Endothelial cell of umbilical vein (primary cell): Measurements from ENCODE around the gene EEF2K. TPM values are rescaled to one million over a fixed set of nuclear protein-coding genes. Genes with fewer than 3 reads are reported as not detected.

Source experiments
- BruUV-seq: library from RNA; stranded (reverse); fragments of 400-500 nt; replicated peaks from 2 replicates; lab custom pipeline; 2021; lab: Mats Ljungman, UMichigan
- CTCF ChIA-PET: fragments of 300-600, 350-600 bp; sonication (Branson Sonifier 250); formaldehyde crosslinking; loops from one replicate; lab custom pipeline; 2021; ENCODE audit warnings: antibody characterized with exemption, inconsistent platforms; lab: Charles Lee
- POLR2A ChIA-PET: fragments of 300-600, 350-600 bp; sonication (Branson Sonifier 250); formaldehyde crosslinking; loops from one replicate; lab custom pipeline; 2021; ENCODE audit warnings: antibody characterized with exemption, inconsistent platforms; lab: Charles Lee
- DNase-seq: peaks from one replicate; pipeline ENCODE4 v3.0.0-alpha.2; 2011; ENCODE audit warnings: low read depth, low spot score
- FAIRE-seq: peaks from 2 replicates; lab custom pipeline; 2011; peaks lifted over from hg19 to GRCh38; lab: Jason Lieb, UNC
- H2AFZ ChIP-seq: 2 replicates; pipeline ENCODE4 v1.6.0; 2012; ENCODE audit warnings: low read depth, low read length, control low read depth, inconsistent platforms
- H3K27ac ChIP-seq: 2 replicates; pipeline ENCODE4 v1.5.1; 2011; ENCODE audit warnings: low read depth, mild to moderate bottlenecking, control low read depth, low read length, moderate library complexity; ENCODE audit not compliant: insufficient read depth
- H3K27me3 ChIP-seq, 2 experiments: 2 replicates each; pipeline versions ENCODE4 v1.6.0 to v1.6.1; 2011; ENCODE audit warnings: low read length in 2 of 2, mixed read lengths in 1 of 2; ENCODE audit not compliant: control insufficient read depth in 2 of 2, insufficient read depth in 2 of 2
- H3K36me3 ChIP-seq, 2 experiments: 2 replicates in 1 of 2; 3 replicates in 1 of 2; pipeline ENCODE4 v1.5.1; 2011; ENCODE audit warnings: low read length in 2 of 2, mild to moderate bottlenecking in 1 of 2, moderate library complexity in 1 of 2; ENCODE audit not compliant: control insufficient read depth in 2 of 2, insufficient read depth in 2 of 2; ENCODE audit errors: extremely low read depth in 1 of 2
- H3K4me1 ChIP-seq: 3 replicates; pipeline ENCODE4 v1.5.1; 2011; ENCODE audit warnings: mild to moderate bottlenecking, low read length; ENCODE audit not compliant: control insufficient read depth, insufficient read depth; ENCODE audit errors: extremely low read depth
- H3K4me2 ChIP-seq: 2 replicates; pipeline ENCODE4 v1.6.1; 2011; ENCODE audit warnings: low read length, control low read depth, mixed read lengths; ENCODE audit not compliant: insufficient read depth
- H3K4me3 ChIP-seq, 3 experiments: fragments of 200-600 bp in 1 of 3; sonication (generic), shearing (Covaris generic) in 1 of 3; replicated peaks in 1 of 3; 2 replicates each; pipeline ENCODE4 v1.5.1; 2011 to 2016; ENCODE audit warnings: control low read depth in 3 of 3, low read length in 3 of 3, mild to moderate bottlenecking in 2 of 3, inconsistent platforms in 1 of 3, low read depth in 1 of 3, moderate library complexity in 1 of 3; ENCODE audit not compliant: insufficient read depth in 1 of 3
- H3K79me2 ChIP-seq: 2 replicates; pipeline ENCODE4 v1.6.0; 2012; ENCODE audit warnings: low read length, inconsistent platforms; ENCODE audit not compliant: control insufficient read depth, insufficient read depth
- H3K9ac ChIP-seq: replicated peaks from 2 replicates; pipeline ENCODE3; 2011; ENCODE audit warnings: low read length, control low read depth; ENCODE audit not compliant: insufficient read depth; ENCODE audit errors: extremely low read depth
- H3K9me1 ChIP-seq: replicated peaks from 3 replicates; pipeline ENCODE4 v1.6.0; 2011; ENCODE audit warnings: mild to moderate bottlenecking, low read length; ENCODE audit not compliant: control insufficient read depth, insufficient read depth; ENCODE audit errors: extremely low read depth
- H3K9me3 ChIP-seq: replicated peaks from 2 replicates; pipeline ENCODE4 v1.5.1; 2012; ENCODE audit warnings: low read length, inconsistent platforms; ENCODE audit not compliant: control insufficient read depth, insufficient read depth
- H4K20me1 ChIP-seq: replicated peaks from 2 replicates; pipeline ENCODE3; 2011; ENCODE audit warnings: mild to moderate bottlenecking, low read length; ENCODE audit not compliant: control insufficient read depth, insufficient read depth; ENCODE audit errors: extremely low read depth
- EZH2 ChIP-seq: IDR thresholded peaks from 2 replicates; pipeline ENCODE4 v1.6.1; 2012; ENCODE audit warnings: borderline replicate concordance, low read depth, mild to moderate bottlenecking, moderate library complexity, low read length, inconsistent platforms; ENCODE audit not compliant: severe bottlenecking
- FOS ChIP-seq: IDR thresholded peaks from 2 replicates; pipeline ENCODE4 v1.6.1; 2011; ENCODE audit warnings: mild to moderate bottlenecking, low read length, moderate library complexity, borderline replicate concordance; ENCODE audit not compliant: insufficient read depth
- GATA2 ChIP-seq: IDR thresholded peaks from 2 replicates; pipeline ENCODE4 v1.7.0; 2011; ENCODE audit warnings: low read depth, mild to moderate bottlenecking, moderate library complexity, mixed read lengths, low read length; ENCODE audit not compliant: insufficient read length, insufficient read depth
- JUN ChIP-seq: IDR thresholded peaks from 2 replicates; pipeline ENCODE4 v1.6.1; 2011; ENCODE audit warnings: borderline replicate concordance, low read depth; ENCODE audit not compliant: insufficient read length, insufficient read depth
- MYC ChIP-seq: IDR thresholded peaks from one replicate; pipeline ENCODE4 v1.6.1; 2011; ENCODE audit warnings: mild to moderate bottlenecking, low read depth, low read length
- POLR2A ChIP-seq: IDR thresholded peaks from 2 replicates; pipeline ENCODE4 v1.6.1; 2012; ENCODE audit warnings: low read depth, mild to moderate bottlenecking, control low read depth, low read length
- POLR2AphosphoS5 ChIP-seq: IDR thresholded peaks from 2 replicates; pipeline ENCODE4 v1.6.1; 2012; ENCODE audit warnings: low read depth, mild to moderate bottlenecking, control low read depth, low read length, moderate library complexity; ENCODE audit not compliant: insufficient read depth
- dilution Hi-C: fragments of 300-500 bp; cut with MboI; formaldehyde crosslinking; loops from one replicate; pipeline ENCODE4 v1.15.0; 2019; ENCODE audit warnings: low sequenced_read_pairs; ENCODE audit not compliant: extremely low pct_ligation_motif_present
- intact Hi-C: fragments of 100-400 bp; cut with micrococcal nuclease; formaldehyde crosslinking; loops from one replicate; pipeline ENCODE4 v1.10.0; 2022
- polyA plus RNA-seq, 4 experiments: library from polyadenylated mRNA; depleted of rRNA in 3 of 4; stranded (reverse) in 3 of 4; unstranded in 1 of 4; fragments of >200 nt; gene quantifications; 2 replicates each; pipeline versions ENCODE4 v1.2.1 to v1.2.3, GENCODE V29; 2011 to 2012; ENCODE audit warnings: missing spikeins in 1 of 4
- total RNA-seq: library from RNA; stranded (reverse); gene quantifications from 2 replicates; pipeline ENCODE4 v1.2.3, GENCODE V29; 2021
- TF ChIP-seq, protein P1 (sequence below): IDR thresholded peaks from 2 replicates; pipeline ENCODE4 v1.6.1; 2011; ENCODE audit not compliant: insufficient read depth, insufficient read length
- TF ChIP-seq, protein P2 (sequence below), 2 donors: IDR thresholded peaks; 1 replicate in 1 of 2; 2 replicates in 1 of 2; pipeline ENCODE4 v1.5.1; 2011; ENCODE audit warnings: low read length in 2 of 2, mild to moderate bottlenecking in 2 of 2, moderate library complexity in 2 of 2, control low read depth in 1 of 2, inconsistent platforms in 1 of 2, low read depth in 1 of 2; ENCODE audit not compliant: insufficient read depth in 1 of 2; ENCODE audit errors: extremely low read depth in 1 of 2

EEF2K gene
- total and polyA plus RNA-seq, 2 donors (not counting 3 experiments of a cell fraction or from before 2014, with no cell fraction given), result 16.0 to 48.6 TPM

DNA sequence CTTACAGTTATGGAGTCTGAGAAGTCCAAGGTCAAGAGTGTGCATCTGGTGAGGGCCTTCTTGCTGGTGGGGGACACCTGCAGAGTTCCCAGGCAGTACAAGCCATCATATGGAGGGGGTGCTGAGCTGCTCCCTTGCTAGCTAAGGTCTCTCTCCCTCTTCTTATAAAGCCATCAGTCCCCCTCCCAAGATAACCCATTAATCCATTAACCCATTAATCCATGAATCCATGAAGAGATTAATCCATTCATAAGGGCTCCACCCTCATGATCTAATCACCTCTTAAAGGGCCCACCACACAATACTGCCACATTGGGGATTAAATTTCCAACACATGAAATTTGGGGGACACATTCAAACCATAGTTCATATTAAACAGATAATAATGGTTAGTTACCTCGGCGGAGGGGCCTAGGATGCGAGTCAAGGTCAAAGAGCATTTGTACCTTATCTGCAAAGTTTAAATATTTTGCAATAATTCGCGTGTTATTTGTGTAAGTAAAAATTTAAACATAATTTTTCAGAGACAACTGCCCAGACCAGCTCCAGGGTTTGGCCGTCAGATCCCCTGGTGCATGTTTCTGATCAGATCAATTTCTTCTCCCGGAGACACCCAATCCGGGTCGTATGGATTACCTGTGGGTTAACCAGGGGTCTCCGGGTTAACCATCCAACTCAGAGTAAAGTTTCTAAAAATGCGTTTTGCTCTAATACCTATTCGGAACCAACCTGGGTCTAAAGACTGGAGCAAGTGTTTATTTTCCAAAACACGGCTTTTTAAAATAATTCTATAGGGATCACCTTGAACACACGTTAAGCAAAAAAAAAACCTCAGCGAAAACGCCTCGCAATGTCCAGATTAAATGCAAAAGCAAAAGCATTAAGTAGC lies 90.4 kb downstream of the EEF2K start:
- ChIA-PET CTCF (interaction anchor here (0.7 to 2.4 kb wide), 5 partner anchors 28 to 104 kb away, joined by 3 to 10 read pairs (median 4); partner anchors contain the start of gene EEF2K), POLR2A (no interaction called here)
- H3K27ac ChIP-seq, result peak overlapping the region; percentile 3

DNA sequence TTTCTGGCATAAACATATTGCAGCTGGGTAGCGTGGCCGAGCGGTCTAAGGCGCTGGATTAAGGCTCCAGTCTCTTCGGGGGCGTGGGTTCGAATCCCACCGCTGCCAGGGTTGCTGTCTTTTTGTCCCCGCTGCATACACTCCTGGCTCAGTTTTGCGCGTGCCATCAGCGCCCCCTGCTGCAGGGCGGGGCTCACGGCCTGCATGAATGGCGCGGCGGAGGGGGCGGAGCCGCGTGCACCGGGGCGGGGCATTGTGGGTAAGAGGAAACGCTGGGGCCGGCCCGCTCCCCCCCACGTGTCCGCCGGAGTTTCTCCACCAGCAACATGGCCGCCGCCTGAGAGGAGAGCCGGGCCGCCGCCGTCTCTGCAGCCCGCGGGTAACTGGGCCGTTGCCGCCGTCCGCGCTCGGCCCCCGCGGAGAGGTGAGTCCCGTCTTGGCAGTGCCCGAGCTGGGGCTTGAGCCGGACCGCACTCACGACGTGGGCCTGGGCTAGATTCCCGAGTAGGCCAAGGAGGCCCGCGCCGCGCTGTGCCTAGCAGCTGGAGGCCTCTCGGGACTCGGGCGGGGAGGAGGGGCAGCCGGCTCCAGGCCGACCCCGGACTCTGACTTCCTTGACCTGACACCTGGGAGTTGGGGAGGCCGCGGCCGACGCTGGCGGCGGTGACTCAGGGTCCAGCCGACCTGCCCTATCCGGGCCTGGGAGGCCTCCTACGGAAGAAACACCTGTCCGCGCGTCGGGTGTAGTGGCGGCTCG lies 91.2 kb downstream of the EEF2K start, which contains the start of gene POLR3E:
POLR3E (plus strand) TSS at position 296 of the 757 bp plus-strand sequence. CDS start 5,560 bp downstream, outside the sequence.
- peak within 1 kb of the TSS; percentile 77 to 99 (median 99) for H3K4me3 ChIP-seq
- FAIRE-seq (peak; percentile 90), DNase-seq (peak; percentile 99)
- H3K9me1 ChIP-seq, result no peaks in the 10 kb centered on the region
- H3K9ac ChIP-seq, result peak within 1 kb of the TSS; percentile 78
- H3K4me1 ChIP-seq, result no peaks in the 10 kb centered on the region
- no peaks in the 10 kb centered on the region for H3K27me3 ChIP-seq
- ChIA-PET POLR2A (no interaction called here), CTCF (interaction anchor here (0.8 to 2.4 kb wide), 6 partner anchors 29 to 108 kb away, joined by 4 to 10 read pairs (median 5); partner anchors contain the start of gene EEF2K)
- H4K20me1 ChIP-seq, result no peaks in the 10 kb centered on the region
- peaks cover 32% of the 10 kb centered on the region for H3K79me2 ChIP-seq
- H3K36me3 ChIP-seq, result no peaks in the 10 kb centered on the region
- intact Hi-C loops, result loop anchor here (1.0 to 2.0 kb wide), 6 partner anchors 34 to 344 kb away; partner anchors contain the start of genes EEF2K, PDZD9 and UQCRC2
- H3K4me2 ChIP-seq, result peak within 1 kb of the TSS; percentile 97
- dilution Hi-C loops, result no loop called here
- BruUV-seq, result no TSS peak
- TF ChIP-seq POLR2A (peak; percentile 66), MYC (peak; percentile 47), FOS (peak; percentile 24), EZH2 (no peak), JUN (no peak), GATA2 (peak; percentile 53), POLR2AphosphoS5 (peak; percentile 77)
- TF ChIP-seq, protein P1, sequence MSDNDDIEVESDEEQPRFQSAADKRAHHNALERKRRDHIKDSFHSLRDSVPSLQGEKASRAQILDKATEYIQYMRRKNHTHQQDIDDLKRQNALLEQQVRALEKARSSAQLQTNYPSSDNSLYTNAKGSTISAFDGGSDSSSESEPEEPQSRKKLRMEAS, result peak; percentile 80
- TF ChIP-seq, protein P2, sequence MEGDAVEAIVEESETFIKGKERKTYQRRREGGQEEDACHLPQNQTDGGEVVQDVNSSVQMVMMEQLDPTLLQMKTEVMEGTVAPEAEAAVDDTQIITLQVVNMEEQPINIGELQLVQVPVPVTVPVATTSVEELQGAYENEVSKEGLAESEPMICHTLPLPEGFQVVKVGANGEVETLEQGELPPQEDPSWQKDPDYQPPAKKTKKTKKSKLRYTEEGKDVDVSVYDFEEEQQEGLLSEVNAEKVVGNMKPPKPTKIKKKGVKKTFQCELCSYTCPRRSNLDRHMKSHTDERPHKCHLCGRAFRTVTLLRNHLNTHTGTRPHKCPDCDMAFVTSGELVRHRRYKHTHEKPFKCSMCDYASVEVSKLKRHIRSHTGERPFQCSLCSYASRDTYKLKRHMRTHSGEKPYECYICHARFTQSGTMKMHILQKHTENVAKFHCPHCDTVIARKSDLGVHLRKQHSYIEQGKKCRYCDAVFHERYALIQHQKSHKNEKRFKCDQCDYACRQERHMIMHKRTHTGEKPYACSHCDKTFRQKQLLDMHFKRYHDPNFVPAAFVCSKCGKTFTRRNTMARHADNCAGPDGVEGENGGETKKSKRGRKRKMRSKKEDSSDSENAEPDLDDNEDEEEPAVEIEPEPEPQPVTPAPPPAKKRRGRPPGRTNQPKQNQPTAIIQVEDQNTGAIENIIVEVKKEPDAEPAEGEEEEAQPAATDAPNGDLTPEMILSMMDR (IDR thresholded peaks at IDR 0.05; ENCODE audit: extremely low read depth in 1 of 2, insufficient read depth in 1 of 2, low read depth in 1 of 2, low read length in 2 of 2), result peak; percentile 93
- H3K27ac ChIP-seq, result peak within 1 kb of the TSS; percentile 81
- H3K9me3 ChIP-seq, result no peaks in the 10 kb centered on the region
- H2AFZ ChIP-seq, result peak within 1 kb of the TSS; percentile 88

More for the DNA sequence above, 90.4 kb downstream of the EEF2K start:
- no peaks in the 10 kb centered on the region for H4K20me1 ChIP-seq
- H3K9me1 ChIP-seq, result no peaks in the 10 kb centered on the region
- dilution Hi-C loops (no loop called here), intact Hi-C loops (loop anchor here (1.0 to 2.0 kb wide), 6 partner anchors 34 to 343 kb away; partner anchors contain the start of genes EEF2K, PDZD9 and UQCRC2)
- no peaks in the 10 kb centered on the region for H3K27me3 ChIP-seq
- peak overlapping the region; percentile 62 to 99 (median 99) for H3K4me3 ChIP-seq
- no TSS peak for BruUV-seq
- peak overlapping the region; percentile 88 for H2AFZ ChIP-seq
- H3K9me3 ChIP-seq, result no peaks in the 10 kb centered on the region
- peak overlapping the region; percentile 97 for H3K4me2 ChIP-seq
- peak overlapping the region; percentile 67 for H3K9ac ChIP-seq
- DNase-seq (peak; percentile 32), FAIRE-seq (no peak)
- TF ChIP-seq GATA2 (peak; percentile 41), FOS (no peak)
- H3K79me2 ChIP-seq, result peaks cover 26% of the 10 kb centered on the region
- no peaks in the 10 kb centered on the region for H3K36me3 ChIP-seq
- H3K4me1 ChIP-seq, result no peaks in the 10 kb centered on the region
